GM12875 (cell line): Measurements from ENCODE around the gene ITGA2.

Experiments used
- H3K4me3 ChIP-seq: one replicate; pipeline ENCODE4 v1.5.1; 2011; ENCODE audit warnings: low read depth, low read length, control low read depth
- TF ChIP-seq, protein P1 (sequence below): IDR thresholded peaks from 2 replicates; pipeline ENCODE4 v1.5.1; 2011; ENCODE audit warnings: low read depth, mild to moderate bottlenecking, control low read depth, inconsistent platforms, low read length, moderate library complexity, borderline replicate concordance; ENCODE audit not compliant: insufficient read depth

Gene ITGA2

DNA sequence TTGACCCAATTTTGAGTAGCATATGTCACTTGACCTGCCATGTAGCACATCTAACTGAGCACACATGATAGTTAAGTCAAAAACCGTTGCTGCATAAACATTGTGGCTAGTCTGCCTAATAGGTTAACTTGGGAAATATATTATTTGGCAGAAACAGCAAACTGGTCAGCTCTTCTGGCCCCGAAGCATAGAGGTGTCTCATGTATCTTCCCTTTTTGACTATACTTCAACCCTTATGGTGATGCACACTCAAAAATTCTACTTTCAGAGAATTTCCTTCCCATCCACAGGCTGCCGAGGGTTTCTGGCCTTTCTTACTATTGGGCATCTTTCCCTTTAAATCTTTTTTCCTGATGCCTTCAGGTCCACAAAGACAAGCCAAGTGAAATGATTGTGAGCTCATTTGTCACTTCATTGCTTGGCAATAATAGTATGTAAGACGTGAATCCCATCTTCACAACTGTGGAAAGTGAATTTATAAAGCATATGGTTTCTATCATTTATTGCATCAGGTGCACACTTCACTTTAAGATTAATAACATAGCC lies 79.2 kb downstream of the ITGA2 start:
- H3K4me3 ChIP-seq, result no peak overlapping the region

DNA sequence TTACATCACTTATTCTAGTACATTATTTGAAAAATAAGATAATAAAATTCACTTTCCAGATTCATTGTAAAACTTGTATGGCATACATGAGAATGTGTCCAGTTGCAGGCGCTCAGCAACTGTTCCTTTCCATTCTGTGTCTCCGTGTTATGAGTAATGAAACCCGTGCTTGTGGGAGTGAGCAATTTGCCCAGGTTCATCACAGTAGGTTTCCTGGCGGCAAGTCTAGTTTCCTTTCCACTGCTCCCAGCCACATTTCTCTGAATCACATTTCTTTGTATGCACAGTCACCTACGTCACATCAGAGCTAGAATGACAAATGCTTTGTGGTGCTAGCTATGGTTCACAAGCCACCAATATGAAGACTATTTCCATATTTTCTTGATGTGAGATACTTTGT lies 80.5 kb downstream of the ITGA2 start:
- TF ChIP-seq, protein P1, sequence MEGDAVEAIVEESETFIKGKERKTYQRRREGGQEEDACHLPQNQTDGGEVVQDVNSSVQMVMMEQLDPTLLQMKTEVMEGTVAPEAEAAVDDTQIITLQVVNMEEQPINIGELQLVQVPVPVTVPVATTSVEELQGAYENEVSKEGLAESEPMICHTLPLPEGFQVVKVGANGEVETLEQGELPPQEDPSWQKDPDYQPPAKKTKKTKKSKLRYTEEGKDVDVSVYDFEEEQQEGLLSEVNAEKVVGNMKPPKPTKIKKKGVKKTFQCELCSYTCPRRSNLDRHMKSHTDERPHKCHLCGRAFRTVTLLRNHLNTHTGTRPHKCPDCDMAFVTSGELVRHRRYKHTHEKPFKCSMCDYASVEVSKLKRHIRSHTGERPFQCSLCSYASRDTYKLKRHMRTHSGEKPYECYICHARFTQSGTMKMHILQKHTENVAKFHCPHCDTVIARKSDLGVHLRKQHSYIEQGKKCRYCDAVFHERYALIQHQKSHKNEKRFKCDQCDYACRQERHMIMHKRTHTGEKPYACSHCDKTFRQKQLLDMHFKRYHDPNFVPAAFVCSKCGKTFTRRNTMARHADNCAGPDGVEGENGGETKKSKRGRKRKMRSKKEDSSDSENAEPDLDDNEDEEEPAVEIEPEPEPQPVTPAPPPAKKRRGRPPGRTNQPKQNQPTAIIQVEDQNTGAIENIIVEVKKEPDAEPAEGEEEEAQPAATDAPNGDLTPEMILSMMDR, result no peak
- no peak overlapping the region for H3K4me3 ChIP-seq

More for the DNA sequence above, 79.2 kb downstream of the ITGA2 start:
- TF ChIP-seq, protein P1, result no peak

DNA sequence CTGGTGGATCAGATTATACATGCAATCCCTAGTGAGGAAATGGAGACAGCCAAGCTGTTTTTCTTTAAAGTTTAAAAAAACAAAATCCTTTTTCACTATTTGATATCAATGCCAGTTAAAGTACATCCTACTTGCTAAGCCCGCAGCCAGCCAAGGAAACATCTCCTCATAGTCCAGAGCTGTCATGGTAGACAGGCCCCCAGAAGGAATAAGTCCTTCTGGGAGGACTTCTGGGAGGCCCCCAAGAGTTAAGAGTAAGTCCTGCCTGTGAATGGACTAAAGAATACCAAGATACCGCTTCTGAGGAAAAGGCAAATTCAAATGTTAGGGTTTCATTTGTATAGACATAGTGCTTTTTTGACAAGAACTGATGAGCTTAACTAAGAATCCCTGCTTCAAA lies 82.1 kb downstream of the ITGA2 start:
- TF ChIP-seq, protein P1, result no peak
- no peak overlapping the region for H3K4me3 ChIP-seq

DNA sequence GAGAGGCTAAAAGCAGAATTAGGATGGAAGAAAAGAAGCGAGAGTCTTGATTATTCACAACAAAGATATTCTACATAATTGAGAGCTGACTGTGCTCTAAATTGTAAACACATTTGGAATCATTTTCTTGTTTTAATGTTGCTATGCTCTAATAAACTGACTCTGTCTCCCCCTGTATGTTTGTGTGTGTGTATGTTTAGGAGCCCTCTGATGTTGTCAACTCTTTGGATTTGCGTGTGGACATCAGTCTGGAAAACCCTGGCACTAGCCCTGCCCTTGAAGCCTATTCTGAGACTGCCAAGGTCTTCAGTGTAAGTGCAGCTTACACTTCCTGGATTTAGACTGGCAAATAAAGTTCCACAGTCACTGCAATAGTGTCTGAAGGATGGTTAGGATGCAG lies 82.6 kb downstream of the ITGA2 start:
- H3K4me3 ChIP-seq, result no peak overlapping the region
- TF ChIP-seq, protein P1, result no peak

DNA sequence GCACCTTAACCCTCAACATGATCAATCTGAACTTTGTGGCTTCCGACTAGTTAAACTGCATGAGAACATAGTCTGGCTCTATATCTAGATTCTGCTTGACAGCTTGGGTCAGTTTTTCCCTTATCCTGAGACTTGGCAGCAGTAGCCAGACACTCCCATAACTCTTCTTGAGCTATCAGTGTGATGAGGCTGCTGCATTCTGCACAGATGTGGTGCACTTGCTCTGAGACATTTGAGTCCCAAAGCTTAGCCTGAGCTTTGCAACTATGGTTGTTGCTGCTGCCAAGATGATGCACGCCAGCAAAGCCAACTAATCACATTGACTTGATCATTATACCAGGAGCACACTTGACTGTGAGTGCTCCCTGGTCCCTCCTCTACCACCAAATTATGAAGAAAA lies 84.2 kb downstream of the ITGA2 start:
- TF ChIP-seq, protein P1, result no peak
- H3K4me3 ChIP-seq, result no peak overlapping the region

DNA sequence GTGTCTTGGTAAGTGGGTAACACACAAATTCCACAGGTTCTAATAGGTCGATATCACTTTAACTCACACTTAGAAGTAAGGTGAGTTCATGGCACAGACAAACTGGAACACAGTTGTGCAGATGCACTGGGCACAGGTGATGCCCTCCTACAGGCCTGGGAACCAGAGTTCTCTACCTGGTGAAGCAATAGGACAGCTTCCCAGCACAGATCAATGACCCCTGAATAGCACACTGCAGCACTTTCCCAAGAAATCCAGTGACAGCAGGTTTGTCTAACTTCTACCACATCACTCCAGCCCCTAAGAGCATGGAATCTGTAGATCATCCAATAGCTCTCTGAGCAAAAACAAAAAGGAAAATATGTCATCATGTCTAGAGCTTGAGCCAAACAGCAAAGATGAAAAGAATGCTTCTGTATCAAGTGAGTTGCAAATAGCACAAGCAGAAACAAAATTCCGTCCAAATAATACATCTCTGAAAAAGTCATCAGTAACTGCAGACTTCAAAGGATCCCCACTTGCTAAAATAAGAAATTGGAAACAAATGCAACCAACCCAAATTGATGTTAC lies 86.9 kb downstream of the ITGA2 start:
- no peak overlapping the region for H3K4me3 ChIP-seq
- TF ChIP-seq, protein P1, result no peak

DNA sequence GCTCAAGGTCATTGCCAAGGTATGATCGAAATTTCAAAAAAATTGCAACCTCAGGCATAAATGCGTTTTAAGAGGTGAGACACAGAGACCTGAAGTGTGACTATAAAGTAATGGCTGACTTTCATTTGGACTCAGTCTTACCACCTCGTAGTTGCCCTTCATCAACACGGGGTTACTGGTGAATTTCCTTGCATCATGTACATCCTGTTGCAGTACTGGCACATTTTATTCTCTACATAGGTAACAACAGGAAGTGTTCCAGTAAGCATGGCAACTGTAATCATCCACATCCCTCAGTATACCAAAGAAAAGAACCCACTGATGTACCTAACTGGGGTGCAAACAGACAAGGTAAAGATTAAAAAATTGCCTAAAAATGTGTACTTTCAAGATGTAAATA lies 91.1 kb downstream of the ITGA2 start:
- H3K4me3 ChIP-seq, result no peak overlapping the region
- TF ChIP-seq, protein P1, result no peak
